PC-3 (cell line): Measurements from ENCODE around the gene GABRP.

Experiments used
- EZH2 ChIP-seq: fragments of 300-600 bp; sonication (generic); IDR thresholded peaks from one replicate; pipeline ENCODE4 v1.6.1; 2017; ENCODE audit warnings: antibody characterized with exemption, mild to moderate bottlenecking, low read length; ENCODE audit not compliant: unreplicated experiment
- TF ChIP-seq, protein P1 (sequence below): fragments of 300-600 bp; sonication (generic); conservative IDR thresholded peaks from 2 replicates; pipeline ENCODE4 v1.5.1; 2017; ENCODE audit warnings: antibody characterized with exemption, low read depth, mild to moderate bottlenecking, low read length

DNA sequence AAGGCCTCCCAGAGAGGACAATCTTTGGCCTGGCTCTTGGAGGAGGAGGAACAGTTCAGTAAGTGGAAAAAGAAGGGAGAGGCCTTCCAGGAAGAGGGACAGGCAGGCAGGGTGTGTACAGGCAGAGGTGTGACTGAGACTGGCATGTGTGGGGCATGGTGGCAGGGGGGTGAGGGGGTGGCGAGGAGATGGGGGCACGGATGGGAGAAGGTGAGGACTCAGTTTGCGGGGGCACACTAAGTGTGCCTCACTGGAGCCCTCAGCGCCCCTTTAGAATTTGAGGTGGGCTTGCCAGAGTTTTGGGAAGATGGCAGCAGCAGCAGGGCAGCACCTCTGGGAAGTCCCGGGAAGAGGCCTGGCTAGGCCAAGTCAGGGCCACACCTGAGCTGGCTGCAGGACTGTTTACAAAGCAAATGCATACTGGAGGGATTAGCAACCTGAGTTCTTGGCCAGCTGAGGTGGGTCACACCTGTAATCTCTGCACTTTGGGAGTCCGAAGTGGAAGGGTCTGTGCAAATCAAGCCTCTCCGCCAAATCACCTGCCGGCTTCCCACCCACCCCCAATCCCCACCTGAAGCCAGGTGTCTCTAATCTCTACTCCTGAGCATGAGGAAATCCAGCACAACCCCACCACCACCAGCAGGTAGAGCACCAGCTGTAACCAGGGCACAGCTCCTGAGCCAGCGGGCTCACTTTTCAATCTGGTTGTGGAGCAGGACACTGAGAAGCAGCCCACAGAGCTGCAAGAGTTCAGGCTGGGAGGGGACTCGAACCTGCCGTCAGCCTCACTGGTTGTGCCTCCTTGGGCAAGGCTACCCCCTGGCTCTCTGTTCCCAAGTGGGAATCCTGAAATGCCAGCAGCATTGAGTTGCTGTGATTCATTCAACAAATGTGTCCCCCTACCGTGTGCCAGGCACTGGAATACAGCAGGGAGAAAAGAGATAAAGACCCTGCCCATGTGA is 10.2 kb upstream of the GABRP start:
- TF ChIP-seq, protein P1, sequence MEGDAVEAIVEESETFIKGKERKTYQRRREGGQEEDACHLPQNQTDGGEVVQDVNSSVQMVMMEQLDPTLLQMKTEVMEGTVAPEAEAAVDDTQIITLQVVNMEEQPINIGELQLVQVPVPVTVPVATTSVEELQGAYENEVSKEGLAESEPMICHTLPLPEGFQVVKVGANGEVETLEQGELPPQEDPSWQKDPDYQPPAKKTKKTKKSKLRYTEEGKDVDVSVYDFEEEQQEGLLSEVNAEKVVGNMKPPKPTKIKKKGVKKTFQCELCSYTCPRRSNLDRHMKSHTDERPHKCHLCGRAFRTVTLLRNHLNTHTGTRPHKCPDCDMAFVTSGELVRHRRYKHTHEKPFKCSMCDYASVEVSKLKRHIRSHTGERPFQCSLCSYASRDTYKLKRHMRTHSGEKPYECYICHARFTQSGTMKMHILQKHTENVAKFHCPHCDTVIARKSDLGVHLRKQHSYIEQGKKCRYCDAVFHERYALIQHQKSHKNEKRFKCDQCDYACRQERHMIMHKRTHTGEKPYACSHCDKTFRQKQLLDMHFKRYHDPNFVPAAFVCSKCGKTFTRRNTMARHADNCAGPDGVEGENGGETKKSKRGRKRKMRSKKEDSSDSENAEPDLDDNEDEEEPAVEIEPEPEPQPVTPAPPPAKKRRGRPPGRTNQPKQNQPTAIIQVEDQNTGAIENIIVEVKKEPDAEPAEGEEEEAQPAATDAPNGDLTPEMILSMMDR = no peak
- no peak for TF ChIP-seq EZH2
